Uterus (tissue), 2 donors: ENCODE measurements around the gene TCL1B.

ENCODE experiments used
- CTCF ChIP-seq, 4 experiments: fragments of 200-600 bp in 2 of 4; fragments of 450-650 bp in 2 of 4; sonication (generic) in 2 of 4; IDR thresholded peaks; one replicate each; pipeline ENCODE4 v1.5.1; 2016 to 2019; ENCODE audit warnings: antibody characterized with exemption in 4 of 4, mild to moderate bottlenecking in 2 of 4, moderate library complexity in 1 of 4
- POLR2A ChIP-seq, 2 donors: fragments of 450-650 bp; IDR thresholded peaks; one replicate each; pipeline ENCODE4 v1.6.1; 2016; ENCODE audit warnings: antibody characterized with exemption in 2 of 2, mild to moderate bottlenecking in 1 of 2, moderate library complexity in 1 of 2

GRCh38 chr14:95703341-95703740 lies 17.1 kb downstream of the TCL1B start:
- TF ChIP-seq CTCF (IDR thresholded peaks at IDR 0.05) (no peak), POLR2A (IDR thresholded peaks at IDR 0.05) (no peak)
